Skin of body (tissue), 2 donors: ENCODE data around the gene TECPR2. TPM values are rescaled to one million over a fixed set of nuclear protein-coding genes. Genes with fewer than 3 reads are reported as not detected.

Source experiments
- DNase-seq: peaks from one replicate; lab custom pipeline; 2025; lab: John Stamatoyannopoulos, UW
- total RNA-seq: library from RNA; depleted of rRNA; stranded (reverse); fragments of >200 nt; gene quantifications from one replicate; pipeline ENCODE4 v1.2.3, GENCODE V29; 2014

The TECPR2 gene
- total RNA-seq, 1 donor from 2014 or later, result 8.5 TPM

DNA sequence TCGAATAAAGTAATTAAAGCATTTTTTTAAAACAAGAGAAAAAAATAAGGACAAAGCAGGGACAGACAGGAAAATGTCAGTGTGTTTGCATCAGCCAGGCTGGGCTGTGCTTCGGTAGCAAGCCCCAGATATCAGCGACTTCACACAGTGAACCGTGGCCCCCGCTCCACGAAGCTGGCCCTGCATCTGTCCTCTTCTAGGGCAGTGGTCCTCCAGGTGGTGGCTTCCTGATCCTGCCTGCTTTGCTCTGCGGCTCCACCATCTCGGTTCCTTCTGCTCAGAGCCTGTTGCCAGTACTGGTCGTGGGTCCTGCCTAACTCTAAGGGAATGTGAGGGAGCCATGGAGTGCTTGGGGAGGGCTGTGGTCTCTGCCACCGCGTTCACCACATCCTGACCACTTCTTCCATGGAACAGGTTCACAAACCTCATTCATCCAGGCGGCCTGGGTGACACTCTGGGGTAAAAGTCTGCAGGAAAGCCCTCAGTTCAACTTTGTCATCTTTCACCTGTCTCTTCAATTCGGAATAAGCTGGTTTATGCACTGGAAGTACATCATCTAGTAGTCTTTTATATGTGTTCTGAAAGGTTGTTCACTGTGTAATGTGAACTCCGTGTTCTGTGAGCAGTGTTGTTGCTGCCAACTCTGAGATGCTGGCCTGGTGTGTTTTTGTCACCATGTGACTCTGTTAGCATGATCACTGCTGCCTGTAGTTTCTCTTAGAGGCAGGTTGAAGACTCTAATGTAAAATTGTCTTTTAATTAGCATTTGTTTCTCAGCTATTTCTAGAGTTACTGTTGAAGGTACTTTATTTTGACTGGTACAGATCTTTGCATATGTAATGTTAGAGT lies 99.0 kb downstream of the TECPR2 start:
- no peak for DNase-seq

DNA sequence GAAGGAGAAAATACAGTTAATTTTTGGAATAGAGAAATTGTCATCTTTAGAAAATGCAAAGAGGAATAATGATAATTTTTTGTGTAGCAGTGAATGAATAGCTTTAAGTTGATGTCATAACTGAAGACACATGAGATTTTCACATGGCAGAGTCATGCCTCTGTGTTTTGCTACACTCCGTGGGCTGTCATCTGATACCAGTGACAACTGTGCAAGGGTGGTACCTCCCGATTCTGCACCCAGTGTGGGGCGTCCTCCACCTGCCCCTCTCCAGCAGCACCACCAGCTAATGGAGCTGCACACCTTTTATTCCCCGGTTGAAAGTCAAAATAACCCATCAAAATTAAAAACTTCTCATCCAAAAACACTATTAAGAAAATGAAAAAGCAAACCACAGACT lies 99.7 kb downstream of the TECPR2 start:
- DNase-seq, result peak; percentile 51

DNA sequence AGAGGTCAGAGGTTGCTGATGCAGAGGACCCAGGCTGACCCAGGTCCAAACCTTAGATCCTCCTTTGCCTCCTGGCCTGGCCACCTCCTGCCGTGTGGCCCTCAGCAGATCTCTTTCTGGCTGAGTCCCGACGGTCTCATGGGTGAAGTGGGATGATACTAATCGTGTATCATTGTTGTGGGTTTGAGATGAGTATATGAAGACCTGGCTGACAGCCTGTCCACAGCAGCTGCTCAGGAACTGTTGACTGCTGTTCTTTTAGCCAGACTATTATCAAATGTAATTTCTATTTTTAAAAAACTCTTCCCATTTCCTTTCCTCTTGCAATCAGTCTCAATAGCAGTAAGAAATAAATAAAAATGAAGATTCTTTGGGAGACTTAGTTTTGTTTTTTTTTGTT lies 101.3 kb downstream of the TECPR2 start:
- DNase-seq, result no peak

DNA sequence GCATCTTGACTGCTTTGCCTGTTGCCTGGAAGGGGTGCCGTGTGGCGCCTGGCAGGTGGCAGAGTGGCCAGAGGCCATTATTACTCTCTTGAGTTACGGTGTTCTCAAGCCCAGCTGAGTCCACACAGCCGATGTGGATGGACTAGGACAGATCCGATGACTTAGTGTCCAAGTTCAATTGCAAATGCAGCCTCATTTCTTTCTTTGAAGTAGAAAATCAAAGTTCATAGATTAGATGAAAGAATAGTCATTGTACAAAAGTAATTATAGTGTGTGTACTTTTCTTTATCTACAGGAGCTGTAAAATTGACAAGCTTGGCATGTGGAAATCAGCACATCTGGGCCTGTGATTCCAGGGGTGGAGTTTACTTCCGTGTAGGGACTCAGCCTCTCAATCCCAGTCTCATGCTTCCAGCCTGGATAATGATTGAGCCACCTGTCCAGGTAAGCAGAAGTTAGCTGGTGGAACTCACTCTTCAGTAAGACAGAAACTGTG lies 102.2 kb downstream of the TECPR2 start:
- DNase-seq, result no peak

DNA sequence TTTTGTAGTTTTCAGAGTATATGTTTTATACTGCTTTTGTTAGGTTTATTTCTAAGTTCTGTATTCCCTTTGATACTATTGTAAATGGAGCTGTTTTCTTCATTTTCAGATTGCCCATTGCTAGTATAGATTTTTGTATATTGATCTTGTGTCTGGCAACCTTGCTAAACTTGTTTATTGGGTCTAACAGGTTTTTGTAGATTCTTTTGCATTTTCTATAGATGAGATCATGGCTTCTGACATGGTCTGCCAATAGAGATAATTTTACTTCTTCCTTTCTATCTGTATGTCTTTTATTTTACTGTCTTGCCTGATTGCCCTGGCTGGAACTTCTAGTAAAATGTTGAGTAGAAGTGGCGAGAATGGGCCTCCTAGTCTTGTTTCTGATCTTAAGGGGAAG lies 106.5 kb downstream of the TECPR2 start:
- DNase-seq, result no peak

DNA sequence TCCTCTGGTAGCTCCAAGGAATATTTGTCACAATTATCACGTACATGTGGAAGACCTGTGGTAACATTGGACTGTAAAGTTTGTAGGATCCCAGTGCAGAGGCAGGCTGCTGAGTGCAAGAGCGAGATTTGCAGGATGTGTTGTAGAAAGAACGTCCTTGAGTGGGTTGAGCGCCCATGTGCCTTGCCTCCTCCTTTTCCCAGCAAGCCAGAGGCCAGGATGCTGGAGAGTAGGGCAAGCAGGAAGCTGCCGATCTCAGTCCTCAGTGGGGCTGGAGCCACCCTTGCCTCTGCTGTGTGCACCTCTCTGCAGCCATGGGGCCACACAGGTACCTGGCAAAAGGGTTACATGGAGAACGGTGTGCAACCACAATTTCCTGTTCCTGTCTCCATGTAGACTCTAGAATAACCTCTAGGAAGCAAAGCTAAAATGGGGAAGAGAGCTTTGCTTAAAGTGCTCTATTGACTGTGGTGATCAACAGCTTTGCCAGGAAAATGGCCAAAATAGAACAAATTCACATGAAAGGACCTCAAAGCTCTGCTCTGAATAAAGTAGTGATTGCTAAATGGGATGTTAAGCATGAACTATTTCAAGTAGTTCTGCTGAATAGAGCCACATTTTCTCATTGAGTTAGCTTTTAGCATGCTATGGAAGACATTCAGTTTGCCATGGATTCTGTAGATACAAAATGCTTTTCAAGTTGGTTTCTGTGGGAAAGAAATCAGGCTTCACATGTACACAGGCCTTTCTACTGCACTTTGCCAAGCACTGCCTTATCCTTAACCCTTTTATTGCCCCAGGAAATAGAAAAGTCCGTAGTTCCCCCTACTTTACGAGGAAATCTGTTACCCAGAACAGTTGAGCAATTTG lies 109.4 kb downstream of the TECPR2 start:
- no peak for DNase-seq

DNA sequence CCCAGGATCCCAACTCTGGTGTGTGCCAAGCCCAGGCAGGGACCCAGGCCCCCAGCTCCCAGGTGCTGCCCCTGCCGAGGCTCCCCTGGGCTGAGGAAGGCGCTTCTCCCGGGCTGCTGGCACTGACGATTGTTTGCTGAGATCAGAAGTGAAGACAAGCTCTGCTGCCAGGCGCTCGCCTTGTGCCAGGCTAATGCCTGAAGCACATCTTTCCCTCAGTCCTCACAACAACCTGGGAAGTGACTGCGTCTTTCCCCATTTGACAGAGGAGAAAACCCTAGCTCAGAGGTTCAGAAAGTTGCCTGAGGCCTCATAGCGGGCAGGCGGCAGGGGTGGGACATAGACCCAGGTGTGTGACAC lies 110.0 kb downstream of the TECPR2 start:
- DNase-seq, result no peak

DNA sequence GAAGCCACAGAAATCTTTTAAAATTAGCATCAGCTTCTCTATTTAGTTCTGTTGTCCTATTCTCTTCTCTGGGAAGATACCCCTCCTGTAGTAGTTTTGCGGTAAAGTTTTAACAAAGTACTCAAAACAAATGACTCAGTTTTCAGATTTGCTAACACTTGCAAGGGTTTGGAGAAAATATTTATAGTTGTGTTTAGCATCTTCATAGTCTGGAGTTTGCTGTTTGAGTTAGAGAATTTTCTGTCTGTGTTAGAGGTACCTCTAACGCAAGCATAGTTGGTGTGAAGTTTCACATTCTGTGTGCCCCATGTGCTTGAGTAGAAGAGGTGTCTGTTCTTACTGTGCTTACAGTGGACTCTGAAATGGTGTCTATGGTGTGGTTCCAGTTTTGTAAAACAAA lies 110.8 kb downstream of the TECPR2 start:
- DNase-seq, result no peak

DNA sequence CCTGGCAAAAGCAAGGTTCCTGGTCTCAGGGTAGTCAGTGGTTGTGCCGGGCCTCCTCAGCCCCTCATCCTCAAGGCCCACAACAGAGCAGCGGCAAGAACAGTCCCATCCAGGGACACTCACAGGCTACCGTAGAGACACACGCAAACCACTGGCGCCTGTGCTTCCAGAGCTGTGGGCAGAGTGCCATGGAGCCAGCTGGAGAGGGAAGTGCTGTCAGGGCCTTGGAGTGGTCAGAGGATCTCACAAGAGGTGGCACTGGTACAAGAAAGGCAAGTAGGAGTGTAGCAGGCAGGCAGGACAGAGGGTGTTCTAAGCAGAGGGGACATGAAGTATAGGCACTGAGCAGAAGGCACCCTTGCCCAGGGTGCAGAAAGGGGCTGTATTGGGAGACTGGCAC lies 112.2 kb downstream of the TECPR2 start:
- DNase-seq, result no peak

DNA sequence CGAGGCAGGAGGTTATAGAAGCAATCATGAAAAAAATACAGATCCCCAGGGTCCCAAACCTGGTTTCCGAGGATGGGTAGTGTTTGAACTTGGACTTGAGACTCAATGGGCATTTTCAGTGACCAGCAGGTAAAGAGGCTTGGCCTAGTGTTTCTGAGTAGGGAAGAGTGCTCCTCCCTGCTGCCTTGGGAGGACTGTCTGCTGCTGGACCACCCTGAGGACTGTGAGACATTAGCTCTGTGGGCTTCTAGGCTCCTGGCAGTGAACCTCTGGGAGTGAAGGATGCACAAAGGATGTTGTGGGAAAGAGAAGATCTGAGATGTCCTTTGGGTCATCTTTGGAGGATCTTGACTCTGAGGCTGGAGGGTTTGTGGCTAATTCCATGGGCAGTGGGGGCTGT lies 116.4 kb downstream of the TECPR2 start:
- no peak for DNase-seq

DNA sequence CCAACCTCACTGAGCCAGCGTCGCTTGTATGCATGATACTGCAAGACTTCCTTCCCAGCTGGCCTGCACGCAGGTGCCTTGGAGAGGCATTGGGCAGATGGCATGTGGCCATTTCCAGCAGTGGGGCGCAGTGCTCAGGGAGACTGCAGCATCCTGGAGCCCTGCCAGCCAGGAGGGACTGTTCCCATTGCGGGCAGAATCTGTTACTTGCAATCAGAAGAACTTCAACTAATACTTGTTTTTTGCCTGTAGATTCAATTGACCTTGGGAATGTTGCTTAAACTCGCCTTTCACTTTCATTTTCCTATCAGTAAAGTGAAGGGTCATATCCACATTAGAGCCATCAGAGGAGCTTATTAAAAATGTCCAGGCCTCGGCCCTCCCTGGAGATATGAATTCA lies 117.0 kb downstream of the TECPR2 start:
- DNase-seq, result peak; percentile 5

DNA sequence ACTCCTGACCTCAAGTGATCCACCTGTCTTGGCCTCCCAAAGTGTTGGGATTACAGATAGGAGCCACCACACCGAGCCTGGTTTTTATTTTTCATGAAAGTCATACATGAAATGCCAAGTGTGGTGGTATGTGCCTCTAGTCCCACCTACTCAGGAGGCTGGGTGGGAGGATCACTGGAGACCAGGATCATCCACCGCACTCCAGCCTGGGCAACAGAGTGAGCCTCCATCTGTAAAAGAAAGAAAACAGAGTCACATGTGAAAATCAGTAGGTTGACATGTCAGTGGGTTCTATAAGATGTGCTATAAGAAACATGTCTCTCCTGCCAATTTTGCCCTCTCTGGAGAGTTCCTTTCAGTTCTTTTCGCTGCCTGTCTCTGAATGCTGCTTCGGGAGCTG lies 118.6 kb downstream of the TECPR2 start:
- no peak for DNase-seq

DNA sequence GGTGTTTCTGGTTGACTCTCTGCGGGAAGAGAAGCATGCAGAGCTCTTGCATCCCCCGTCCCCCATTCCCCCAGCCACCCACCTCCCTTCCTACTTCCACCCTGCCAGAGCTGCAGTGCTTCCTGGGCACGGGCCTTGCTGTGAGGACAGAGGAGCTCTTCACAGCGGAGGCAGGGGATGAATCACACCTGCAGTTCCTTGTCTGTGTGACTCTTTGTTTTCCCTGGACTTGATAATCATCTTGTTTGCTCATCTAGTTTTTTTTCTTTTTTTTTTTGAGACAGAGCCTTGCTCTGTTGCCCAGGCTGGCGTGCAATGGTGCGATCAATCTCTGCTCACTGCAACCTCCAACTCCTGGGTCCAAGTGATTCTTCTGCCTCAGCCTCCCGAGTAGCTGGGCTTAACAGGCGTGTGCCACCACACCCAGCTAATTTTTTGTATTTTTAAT lies 119.1 kb downstream of the TECPR2 start:
- DNase-seq, result no peak

DNA sequence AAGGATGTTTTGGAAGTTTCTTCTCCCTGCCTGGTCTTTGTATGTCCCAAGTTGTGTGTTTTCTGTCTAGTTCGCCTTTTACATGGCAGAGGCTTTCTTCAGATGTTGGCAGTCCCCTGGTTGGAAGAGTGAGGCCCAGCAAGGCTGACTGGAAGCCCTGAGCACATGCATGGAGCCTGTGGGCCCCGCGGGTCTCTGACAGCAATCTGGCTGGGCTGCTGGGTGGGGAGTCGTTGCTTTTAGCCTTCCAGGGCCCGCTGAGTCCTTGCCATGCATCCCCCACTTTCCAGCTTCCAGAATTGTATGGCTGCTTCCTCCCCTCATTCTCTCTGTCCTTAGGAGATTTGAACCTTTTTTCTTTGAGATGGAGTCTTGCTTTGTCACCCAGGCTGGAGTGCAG lies 121.6 kb downstream of the TECPR2 start:
- DNase-seq, result no peak

DNA sequence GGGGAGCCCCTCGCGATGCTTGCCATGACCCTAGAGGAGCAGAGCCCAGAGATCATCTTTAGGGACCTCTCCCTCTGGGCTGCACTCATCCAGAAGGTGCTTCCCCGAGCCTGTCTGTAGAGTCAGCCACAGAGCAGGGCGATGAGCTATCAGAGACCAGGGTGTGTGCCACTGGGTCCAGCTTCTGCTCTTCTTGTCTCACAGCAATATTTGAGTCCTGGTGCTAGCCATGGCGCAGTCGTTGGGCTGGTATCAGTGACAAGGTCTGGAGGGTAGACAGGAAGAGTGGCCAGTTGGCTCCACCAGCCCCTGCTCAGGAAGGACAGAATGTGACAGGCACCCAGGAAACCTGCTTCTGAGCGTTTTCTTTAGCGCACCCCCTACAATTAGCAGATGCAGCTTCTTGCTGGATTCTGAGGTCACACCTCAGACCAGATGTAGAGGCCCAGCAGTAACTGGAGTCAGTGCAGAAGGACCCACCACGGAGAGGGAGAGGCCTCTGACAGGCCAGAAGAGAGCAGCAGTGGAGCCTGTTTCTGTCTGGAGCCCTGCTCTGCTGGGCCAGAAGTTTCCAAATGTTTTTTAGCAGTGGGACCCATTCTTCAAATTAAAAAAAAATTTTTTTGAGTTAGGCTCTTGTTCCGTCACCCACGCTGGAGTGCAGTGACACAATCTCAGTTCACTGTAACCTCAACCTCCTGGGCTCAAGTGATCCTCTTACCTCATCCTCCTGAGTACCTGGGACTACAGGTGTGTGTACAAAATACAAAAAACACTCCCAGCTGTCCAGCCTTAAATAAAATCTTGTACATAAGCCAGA lies 123.2 kb downstream of the TECPR2 start:
- no peak for DNase-seq

DNA sequence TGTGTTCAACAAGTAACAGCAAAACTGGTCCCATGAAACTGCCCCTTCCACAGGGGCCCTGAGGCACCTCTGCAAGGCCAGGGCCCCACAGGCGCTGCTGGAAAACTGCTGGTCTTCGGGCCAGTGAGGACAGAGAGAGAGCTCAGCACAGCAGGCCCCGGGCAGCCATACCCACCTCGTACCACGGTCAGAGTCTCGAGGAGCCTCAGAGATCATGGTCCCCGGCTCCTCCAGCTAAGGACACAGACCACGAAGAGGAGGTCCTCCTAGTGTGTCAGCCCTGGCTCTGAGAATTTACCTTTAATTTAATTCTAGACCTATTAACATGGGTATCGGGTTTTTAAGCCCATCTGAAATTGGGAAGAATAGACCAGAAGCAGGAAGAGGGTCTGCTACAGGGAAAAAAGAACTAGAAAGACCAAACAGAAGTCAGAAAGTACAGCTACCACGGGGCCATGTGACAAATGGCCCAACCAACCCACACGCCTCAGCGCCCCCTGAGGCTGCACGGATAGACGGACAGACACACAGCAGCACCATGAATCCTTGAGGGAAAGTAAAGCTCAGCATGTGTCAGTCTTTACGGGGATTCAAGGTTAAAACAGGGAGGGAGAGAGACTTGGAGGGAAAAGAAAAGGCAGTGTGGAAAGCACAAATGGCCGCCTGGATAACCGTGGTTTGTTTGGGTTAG lies 123.9 kb downstream of the TECPR2 start:
- no peak for DNase-seq

DNA sequence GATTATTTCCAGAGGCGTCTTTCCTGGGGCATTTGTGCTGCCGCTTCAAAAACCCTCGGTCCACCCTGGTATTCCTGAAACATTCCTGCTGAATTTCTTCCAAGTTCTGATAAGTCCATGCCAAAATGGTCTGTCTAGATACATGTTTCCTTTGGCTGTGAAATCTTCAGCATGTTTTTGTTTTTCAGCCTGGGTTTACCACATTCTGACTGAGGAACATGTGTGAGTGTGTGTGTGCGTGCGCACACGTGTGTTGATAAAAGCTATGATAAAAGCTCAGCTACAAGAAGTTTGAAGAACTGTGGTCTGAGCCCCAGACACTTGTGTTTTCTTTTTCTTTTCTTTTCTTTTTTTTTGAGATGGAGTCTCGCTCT lies 124.5 kb downstream of the TECPR2 start:
- DNase-seq, result no peak

DNA sequence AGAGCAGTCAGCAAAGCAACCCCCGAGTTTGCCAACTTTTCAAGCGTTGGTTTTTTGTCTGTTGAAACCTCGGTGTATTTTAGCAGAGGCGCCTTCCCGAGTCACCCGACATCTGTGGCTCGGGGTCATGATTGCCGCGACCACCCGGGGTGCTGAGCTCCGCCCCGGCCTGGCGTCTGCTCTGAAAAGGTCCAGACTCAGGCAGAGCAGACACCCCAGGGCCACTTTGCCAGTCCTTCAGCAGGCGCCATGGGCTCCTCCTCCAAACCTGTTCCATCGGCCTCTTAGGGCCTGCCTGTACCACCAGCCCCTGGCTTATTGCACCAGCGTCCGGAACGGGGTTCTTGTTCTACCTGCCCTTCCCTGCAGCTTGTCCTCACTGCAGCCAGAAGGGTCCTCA lies 127.7 kb downstream of the TECPR2 start:
- DNase-seq, result no peak

DNA sequence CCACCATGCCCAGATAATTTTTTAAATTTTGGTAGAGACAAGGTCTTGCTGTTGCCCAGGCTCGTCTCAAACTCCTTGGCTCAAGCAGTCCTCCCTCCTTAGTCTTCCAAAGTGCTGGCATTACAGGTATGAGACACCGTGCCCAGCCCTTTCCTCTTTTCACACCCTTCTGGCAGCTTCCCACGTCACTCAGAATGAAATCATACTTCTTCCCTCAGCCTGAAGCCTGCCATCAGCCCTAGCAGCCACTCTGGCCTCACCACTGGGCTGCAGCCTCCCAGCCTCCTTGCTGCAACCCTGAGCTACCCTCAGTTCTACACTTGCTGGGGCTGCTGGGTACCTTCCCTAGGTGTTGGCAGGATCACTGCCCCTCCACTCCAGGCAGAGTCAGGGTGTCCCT lies 128.6 kb downstream of the TECPR2 start:
- DNase-seq, result no peak

DNA sequence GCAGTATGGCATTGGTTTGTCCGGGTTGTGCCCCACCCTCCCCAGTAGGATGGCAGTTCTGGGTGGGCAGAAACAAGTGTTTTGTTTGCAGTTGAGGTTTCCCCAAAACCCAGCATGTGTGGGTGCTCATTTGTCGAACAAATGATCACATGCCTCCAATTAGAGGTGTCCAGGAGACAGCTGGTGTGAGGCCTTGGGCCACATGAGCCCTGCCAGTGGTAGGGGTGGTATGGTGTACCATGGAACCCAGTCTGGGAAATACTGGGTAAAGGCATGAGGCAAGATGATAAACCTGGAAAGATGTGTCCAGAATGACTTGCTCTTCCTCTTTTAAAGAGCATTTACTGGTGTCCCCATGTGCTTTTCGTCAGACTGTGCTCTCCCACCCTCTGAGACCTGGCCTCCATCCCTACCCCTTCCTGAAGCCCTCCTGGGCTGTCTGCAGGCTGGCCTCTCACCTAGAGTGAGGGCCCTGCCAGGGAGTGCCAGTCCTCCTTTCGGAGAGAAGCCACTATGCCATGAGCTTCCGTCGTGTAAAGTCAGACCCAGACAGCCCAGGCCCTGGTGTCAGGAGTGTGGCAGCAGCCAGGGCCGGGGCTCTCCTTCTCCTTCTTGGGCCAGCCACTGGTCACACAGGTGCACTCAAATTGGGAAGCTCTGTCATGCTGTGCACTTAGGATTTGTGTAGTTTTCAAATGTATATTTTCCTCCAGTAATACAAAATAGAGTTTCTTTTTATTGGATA lies 129.2 kb downstream of the TECPR2 start:
- no peak for DNase-seq
